ENCODE data around the gene CDHR2. TPM values are rescaled to one million over a fixed set of nuclear protein-coding genes. Genes with fewer than 3 reads are reported as not detected.

Gene CDHR2
- total and polyA plus RNA-seq, 2 of the 13 experiments (the other 11 are each of a cell fraction or from before 2014, with no cell fraction given), result 17.9 to 20.9 TPM

DNA sequence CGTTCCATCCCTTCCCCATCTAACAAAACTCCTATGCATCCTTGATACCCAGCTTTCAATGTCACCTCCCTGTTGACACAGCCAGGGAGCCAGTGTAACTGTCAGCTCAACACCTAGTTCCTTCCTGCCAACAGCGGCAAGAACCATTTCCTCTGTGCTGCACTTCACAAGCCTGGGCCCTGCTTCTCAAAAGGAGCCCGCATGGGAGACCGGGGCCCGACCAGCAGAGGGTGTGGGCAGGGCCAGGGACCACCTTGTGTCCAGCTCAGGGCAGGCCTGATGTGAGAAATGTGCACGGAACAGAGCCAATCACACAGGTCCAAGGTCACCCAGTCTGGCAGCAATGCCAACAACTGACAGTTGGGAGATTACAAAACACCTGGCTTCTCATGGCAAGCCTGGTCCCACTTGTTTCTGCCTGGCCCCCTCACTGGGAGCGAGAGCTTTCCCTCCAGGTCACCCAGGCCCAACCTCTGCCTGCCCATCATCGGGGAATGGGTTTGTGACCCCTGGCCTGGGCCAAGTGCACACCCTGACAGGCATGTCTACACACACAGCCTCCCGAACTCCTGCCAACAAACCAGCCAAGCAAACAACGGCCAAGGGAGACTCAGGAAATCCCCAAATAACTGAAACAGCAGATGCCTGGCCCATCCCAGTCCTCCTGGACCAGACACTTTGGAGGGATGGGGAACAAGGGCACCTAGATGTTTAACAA is 15.1 kb upstream of the CDHR2 start:
- DNase-seq (ENCODE audit: low spot score) (peak; percentile 71), FAIRE-seq (peak; percentile 72), ATAC-seq (peak; percentile 35)
- in situ Hi-C loops (cut with HindIII; ENCODE audit: extremely low pct_ligation_motif_present, low pct_unique_long_range_greater_than_20kb), result loop anchor here (25.0 kb wide), 1 partner anchor 828 kb away; the partner anchor contains the start of genes LMAN2 and RGS14
- peak overlapping the region; percentile 26 for H3K27ac ChIP-seq (ENCODE audit: extremely low read length, insufficient read depth, low read length)
- 11% methylated on average over 9 of the region's 10 CpGs for WGBS (ENCODE audit: low lambda C conversion rate)
- peak overlapping the region in 2 of 3 experiments; percentile 22 to 97; a peak in 4 of 6 replicates for H3K4me3 ChIP-seq (replicated peaks in 1 of 3; ENCODE audit: insufficient read depth in 1 of 3, low read depth in 2 of 3, low read length in 3 of 3)
- peak overlapping the region; percentile 9; the same call in 1 of the 2 replicates for H3K9ac ChIP-seq (ENCODE audit: insufficient read depth, low read depth, low read length)
- POLR2A ChIA-PET, result interaction anchor here (0.9 to 7.9 kb wide), 4 partner anchors 13 to 93 kb away, joined by 3 to 212 read pairs (median 3); partner anchors contain the start of genes CDHR2 and FAF2
- H3K27me3 ChIP-seq (ENCODE audit: control insufficient read depth in 1 of 2, insufficient read depth in 2 of 2, low read length in 2 of 2), result no peaks in the 10 kb centered on the region; a peak in 1 of 5 replicates
- CTCF ChIA-PET (ENCODE audit: low intra/inter-chr PET ratio, low total read pairs), result no interaction called here
- peaks cover 33% of the 10 kb centered on the region for H4K20me1 ChIP-seq (ENCODE audit: insufficient read depth, low read length)
- peaks cover 35% of the 10 kb centered on the region for H3K4me1 ChIP-seq (ENCODE audit: insufficient read depth, low read length)
- no TSS peak for BruUV-seq (replicated peaks)
- intact Hi-C loops (cut with micrococcal nuclease; ENCODE audit: unreplicated experiment), result no loop called here
- peaks cover 18 to 39% of the 10 kb centered on the region in 2 experiments for H3K36me3 ChIP-seq (replicated peaks in 1 of 2; ENCODE audit: control insufficient read depth in 1 of 2, insufficient read depth in 2 of 2, low read length in 2 of 2)
- H3K9me3 ChIP-seq (ENCODE audit: low read length), result no peaks in the 10 kb centered on the region
- peak overlapping the region; percentile 91 for H3K4me2 ChIP-seq (ENCODE audit: low read depth, low read length)
- H3K79me2 ChIP-seq (ENCODE audit: insufficient read depth, low read length), result peaks cover 40% of the 10 kb centered on the region
- no peak overlapping the region for H2AFZ ChIP-seq (ENCODE audit: low read length)
- TF ChIP-seq, protein P1, sequence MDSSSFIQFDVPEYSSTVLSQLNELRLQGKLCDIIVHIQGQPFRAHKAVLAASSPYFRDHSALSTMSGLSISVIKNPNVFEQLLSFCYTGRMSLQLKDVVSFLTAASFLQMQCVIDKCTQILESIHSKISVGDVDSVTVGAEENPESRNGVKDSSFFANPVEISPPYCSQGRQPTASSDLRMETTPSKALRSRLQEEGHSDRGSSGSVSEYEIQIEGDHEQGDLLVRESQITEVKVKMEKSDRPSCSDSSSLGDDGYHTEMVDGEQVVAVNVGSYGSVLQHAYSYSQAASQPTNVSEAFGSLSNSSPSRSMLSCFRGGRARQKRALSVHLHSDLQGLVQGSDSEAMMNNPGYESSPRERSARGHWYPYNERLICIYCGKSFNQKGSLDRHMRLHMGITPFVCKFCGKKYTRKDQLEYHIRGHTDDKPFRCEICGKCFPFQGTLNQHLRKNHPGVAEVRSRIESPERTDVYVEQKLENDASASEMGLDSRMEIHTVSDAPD (CRISPR knock-in tag; IDR thresholded peaks at IDR 0.05), result peak; percentile 44; the same call in 1 of the 2 replicates
- TF ChIP-seq, protein P2, sequence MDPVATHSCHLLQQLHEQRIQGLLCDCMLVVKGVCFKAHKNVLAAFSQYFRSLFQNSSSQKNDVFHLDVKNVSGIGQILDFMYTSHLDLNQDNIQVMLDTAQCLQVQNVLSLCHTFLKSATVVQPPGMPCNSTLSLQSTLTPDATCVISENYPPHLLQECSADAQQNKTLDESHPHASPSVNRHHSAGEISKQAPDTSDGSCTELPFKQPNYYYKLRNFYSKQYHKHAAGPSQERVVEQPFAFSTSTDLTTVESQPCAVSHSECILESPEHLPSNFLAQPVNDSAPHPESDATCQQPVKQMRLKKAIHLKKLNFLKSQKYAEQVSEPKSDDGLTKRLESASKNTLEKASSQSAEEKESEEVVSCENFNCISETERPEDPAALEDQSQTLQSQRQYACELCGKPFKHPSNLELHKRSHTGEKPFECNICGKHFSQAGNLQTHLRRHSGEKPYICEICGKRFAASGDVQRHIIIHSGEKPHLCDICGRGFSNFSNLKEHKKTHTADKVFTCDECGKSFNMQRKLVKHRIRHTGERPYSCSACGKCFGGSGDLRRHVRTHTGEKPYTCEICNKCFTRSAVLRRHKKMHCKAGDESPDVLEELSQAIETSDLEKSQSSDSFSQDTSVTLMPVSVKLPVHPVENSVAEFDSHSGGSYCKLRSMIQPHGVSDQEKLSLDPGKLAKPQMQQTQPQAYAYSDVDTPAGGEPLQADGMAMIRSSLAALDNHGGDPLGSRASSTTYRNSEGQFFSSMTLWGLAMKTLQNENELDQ (CRISPR knock-in tag; IDR thresholded peaks at IDR 0.05; ENCODE audit: borderline replicate concordance), result no peak
- TF ChIP-seq ZNF629 (CRISPR knock-in tag; conservative IDR thresholded peaks at IDR 0.05) (peak; percentile 67), ZNF33B (CRISPR knock-in tag; IDR thresholded peaks at IDR 0.05) (0 out of 2 replicates have a peak, but pooled peaks have one; percentile 12), HDAC1 (CRISPR knock-in tag; IDR thresholded peaks at IDR 0.05) (peak; percentile 47; the same call in 1 of the 2 replicates), GATAD2A (CRISPR knock-in tag; IDR thresholded peaks at IDR 0.05) (peak; percentile 55; the same call in 1 of the 2 replicates), ZNF501 (CRISPR knock-in tag; IDR thresholded peaks at IDR 0.05) (0 out of 2 replicates have a peak, but pooled peaks have one; percentile 24), AKAP8 (CRISPR knock-in tag; IDR thresholded peaks at IDR 0.05) (peak; percentile 87), FOXO1 (CRISPR knock-in tag; IDR thresholded peaks at IDR 0.05) (0 out of 2 replicates have a peak, but pooled peaks have one; percentile 4), RBM22 (optimal IDR thresholded peaks at IDR 0.05; ENCODE audit: low read length) (peak; percentile 66), CCAR2 (optimal IDR thresholded peaks at IDR 0.05; ENCODE audit: low read depth, low read length) (no peak), ZNF883 (CRISPR knock-in tag; IDR thresholded peaks at IDR 0.05; ENCODE audit: not compliant biosample characterization) (peak; percentile 21), LCORL (IDR thresholded peaks at IDR 0.05) (no peak), LCORL (CRISPR knock-in tag; IDR thresholded peaks at IDR 0.05) (0 out of 2 replicates have a peak, but pooled peaks have one; percentile 57), ZBTB1 (CRISPR knock-in tag; IDR thresholded peaks at IDR 0.05; ENCODE audit: borderline replicate concordance) (no peak), KLF16 (CRISPR knock-in tag; IDR thresholded peaks at IDR 0.05) (0 out of 4 replicates have a peak, but pooled peaks of 1 of the 2 experiments have one; percentile 22), POLR2G (IDR thresholded peaks at IDR 0.05; ENCODE audit: low read depth, low read length) (peak; percentile 46; the same call in 1 of the 2 replicates)
- TF ChIP-seq, protein P3, sequence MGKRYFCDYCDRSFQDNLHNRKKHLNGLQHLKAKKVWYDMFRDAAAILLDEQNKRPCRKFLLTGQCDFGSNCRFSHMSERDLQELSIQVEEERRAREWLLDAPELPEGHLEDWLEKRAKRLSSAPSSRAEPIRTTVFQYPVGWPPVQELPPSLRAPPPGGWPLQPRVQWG (CRISPR knock-in tag; IDR thresholded peaks at IDR 0.05; ENCODE audit: borderline replicate concordance, low read depth), result no peak

Data from HepG2 (cell line).